Measurements from ENCODE around the gene DOCK2.

DNA sequence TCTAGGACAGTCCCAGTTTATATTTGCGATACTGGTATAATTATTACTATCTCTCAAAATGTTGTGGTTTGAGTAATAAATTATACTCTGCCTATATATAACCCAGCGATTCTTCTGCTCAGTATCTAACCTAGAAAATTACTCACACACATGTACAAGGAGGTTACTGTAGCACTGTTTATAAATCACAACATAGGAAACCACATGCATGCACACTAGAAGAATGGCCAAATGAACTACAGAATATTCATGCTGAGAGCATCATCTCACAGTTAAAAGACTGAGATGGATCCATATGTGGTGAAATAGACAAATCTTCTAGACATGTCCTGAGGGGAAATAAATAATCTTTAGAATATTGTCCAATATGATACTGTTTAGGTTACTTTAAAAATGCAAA lies 281.2 kb downstream of the DOCK2 start:
- TF ChIP-seq, protein P1, sequence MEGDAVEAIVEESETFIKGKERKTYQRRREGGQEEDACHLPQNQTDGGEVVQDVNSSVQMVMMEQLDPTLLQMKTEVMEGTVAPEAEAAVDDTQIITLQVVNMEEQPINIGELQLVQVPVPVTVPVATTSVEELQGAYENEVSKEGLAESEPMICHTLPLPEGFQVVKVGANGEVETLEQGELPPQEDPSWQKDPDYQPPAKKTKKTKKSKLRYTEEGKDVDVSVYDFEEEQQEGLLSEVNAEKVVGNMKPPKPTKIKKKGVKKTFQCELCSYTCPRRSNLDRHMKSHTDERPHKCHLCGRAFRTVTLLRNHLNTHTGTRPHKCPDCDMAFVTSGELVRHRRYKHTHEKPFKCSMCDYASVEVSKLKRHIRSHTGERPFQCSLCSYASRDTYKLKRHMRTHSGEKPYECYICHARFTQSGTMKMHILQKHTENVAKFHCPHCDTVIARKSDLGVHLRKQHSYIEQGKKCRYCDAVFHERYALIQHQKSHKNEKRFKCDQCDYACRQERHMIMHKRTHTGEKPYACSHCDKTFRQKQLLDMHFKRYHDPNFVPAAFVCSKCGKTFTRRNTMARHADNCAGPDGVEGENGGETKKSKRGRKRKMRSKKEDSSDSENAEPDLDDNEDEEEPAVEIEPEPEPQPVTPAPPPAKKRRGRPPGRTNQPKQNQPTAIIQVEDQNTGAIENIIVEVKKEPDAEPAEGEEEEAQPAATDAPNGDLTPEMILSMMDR (IDR thresholded peaks at IDR 0.05) = no peak
- TF ChIP-seq POLR2A (IDR thresholded peaks at IDR 0.05) = no peak
